ENCODE results near the gene CFAP299. TPM values are rescaled to one million over a fixed set of nuclear protein-coding genes. Genes with fewer than 3 reads are reported as not detected.
A peak's percentile ranks its signal among the peaks of the same experiment; 100 is the strongest.

Gene CFAP299
- total and polyA plus RNA-seq, 2 donors (not counting 1 experiment from before 2014, with no cell fraction given) = not detected

GRCh38 chr4:80787306-80787705, 451.8 kb downstream of the CFAP299 start:
- Mint-ChIP-seq H3K4me1 (peaks cover 6% of the 10 kb centered on the region), H3K9me3 (ENCODE audit: insufficient read depth) (no peaks in the 10 kb centered on the region), H3K4me3 (no peak overlapping the region), H3K27me3 (no peaks in the 10 kb centered on the region), H3K27ac (no peak overlapping the region)
- H3K36me3 ChIP-seq (replicated peaks in 1 of 2; ENCODE audit: control extremely low read depth in 1 of 2, control insufficient read depth in 1 of 2, extremely low read depth in 1 of 2, insufficient read depth in 2 of 2, low read length in 1 of 2) = no peaks in the 10 kb centered on the region
- intact Hi-C loops (cut with micrococcal nuclease) = no loop called here
- no peak for ATAC-seq (ENCODE audit: low read depth)
- H3K4me3 ChIP-seq (ENCODE audit: control extremely low read depth in 1 of 5, extremely low read depth in 1 of 5, insufficient read depth in 1 of 5, low read depth in 2 of 5, low read length in 4 of 5) = no peak overlapping the region
- H3K4me1 ChIP-seq (ENCODE audit: control insufficient read depth in 2 of 2, insufficient read depth in 2 of 2, low read length in 2 of 2) = no peaks in the 10 kb centered on the region
- H3K27me3 ChIP-seq (replicated peaks in 1 of 4; ENCODE audit: control extremely low read depth in 1 of 4, control insufficient read depth in 3 of 4, insufficient read depth in 4 of 4, low read length in 3 of 4) = no peaks in the 10 kb centered on the region
- no peak overlapping the region for H3K9ac ChIP-seq (ENCODE audit: low read length)
- H2AFZ ChIP-seq (ENCODE audit: insufficient read depth, low read depth, low read length, poor library complexity, severe bottlenecking) = no peak overlapping the region
- DNase-seq = no peak
- no peaks in the 10 kb centered on the region for H3K79me2 ChIP-seq (ENCODE audit: control insufficient read depth, insufficient read depth, low read length)
- no CpG with 5 or more reads among the region's 1 CpG for WGBS (ENCODE audit: insufficient coverage)
- ChIA-PET POLR2A (no interaction called here), CTCF (interaction anchor here (1.2 kb wide), 1 partner anchor 33 kb away, joined by 3 read pairs; no protein-coding TSS in a partner anchor)
- TF ChIP-seq CTCF (IDR thresholded peaks at IDR 0.05) (no peak), EZH2 (IDR thresholded peaks at IDR 0.05; ENCODE audit: borderline replicate concordance, insufficient read depth, low read depth, low read length, poor library complexity, severe bottlenecking) (no peak)
- H4K20me1 ChIP-seq (ENCODE audit: control insufficient read depth, insufficient read depth, low read length, poor library complexity, severe bottlenecking) = no peaks in the 10 kb centered on the region
- no peak overlapping the region for H3K4me2 ChIP-seq (replicated peaks; ENCODE audit: low read depth, low read length, poor library complexity, severe bottlenecking)
- H3K9me3 ChIP-seq (ENCODE audit: control extremely low read depth in 1 of 3, control insufficient read depth in 2 of 3, insufficient read depth in 1 of 3, low read length in 2 of 3) = no peaks in the 10 kb centered on the region
- H3K27ac ChIP-seq (ENCODE audit: low read length in 2 of 2) = no peak overlapping the region

- no peak overlapping the region for H3K4me2 ChIP-seq (replicated peaks; ENCODE audit: low read depth, low read length, poor library complexity, severe bottlenecking)
- no peaks in the 10 kb centered on the region for H3K9me3 Mint-ChIP-seq (ENCODE audit: insufficient read depth)
- WGBS (ENCODE audit: insufficient coverage) = no CpG with 5 or more reads among the region's 1 CpG
- H3K27me3 ChIP-seq (replicated peaks in 1 of 4; ENCODE audit: control extremely low read depth in 1 of 4, control insufficient read depth in 3 of 4, insufficient read depth in 4 of 4, low read length in 3 of 4) = no peaks in the 10 kb centered on the region
- peak; percentile 8 for DNase-seq
- H3K4me1 ChIP-seq (ENCODE audit: control insufficient read depth in 2 of 2, insufficient read depth in 2 of 2, low read length in 2 of 2) = no peaks in the 10 kb centered on the region
- intact Hi-C loops (cut with micrococcal nuclease) = no loop called here
- no peak overlapping the region for H2AFZ ChIP-seq (ENCODE audit: insufficient read depth, low read depth, low read length, poor library complexity, severe bottlenecking)
- no peak for ATAC-seq (ENCODE audit: low read depth)
- H3K4me1 Mint-ChIP-seq = peaks cover 6% of the 10 kb centered on the region
- CTCF ChIA-PET = no interaction called here
- H3K27ac Mint-ChIP-seq = no peak overlapping the region
- H3K27me3 Mint-ChIP-seq = no peaks in the 10 kb centered on the region
- no peaks in the 10 kb centered on the region for H3K36me3 ChIP-seq (replicated peaks in 1 of 2; ENCODE audit: control extremely low read depth in 1 of 2, control insufficient read depth in 1 of 2, extremely low read depth in 1 of 2, insufficient read depth in 2 of 2, low read length in 1 of 2)
- no peak overlapping the region for H3K4me3 Mint-ChIP-seq
- no peak overlapping the region for H3K4me3 ChIP-seq (ENCODE audit: control extremely low read depth in 1 of 5, extremely low read depth in 1 of 5, insufficient read depth in 1 of 5, low read depth in 2 of 5, low read length in 4 of 5)
- H3K9me3 ChIP-seq (ENCODE audit: control extremely low read depth in 1 of 3, control insufficient read depth in 2 of 3, insufficient read depth in 1 of 3, low read length in 2 of 3) = no peaks in the 10 kb centered on the region
- H3K79me2 ChIP-seq (ENCODE audit: control insufficient read depth, insufficient read depth, low read length) = no peaks in the 10 kb centered on the region
- H3K9ac ChIP-seq (ENCODE audit: low read length) = no peak overlapping the region
- POLR2A ChIA-PET = no interaction called here
- H4K20me1 ChIP-seq (ENCODE audit: control insufficient read depth, insufficient read depth, low read length, poor library complexity, severe bottlenecking) = no peaks in the 10 kb centered on the region
- TF ChIP-seq CTCF (IDR thresholded peaks at IDR 0.05) = no peak
- TF ChIP-seq EZH2 (IDR thresholded peaks at IDR 0.05; ENCODE audit: borderline replicate concordance, insufficient read depth, low read depth, low read length, poor library complexity, severe bottlenecking) = no peak
- no peak overlapping the region for H3K27ac ChIP-seq (ENCODE audit: low read length in 2 of 2)
Measured at GRCh38 chr4:80788798-80789197, 453.3 kb downstream of the CFAP299 start.
